Dedifferentiated amniotic fluid mesenchymal stem cell (primary cell): ENCODE measurements around the gene NPPA.
"Not testable (repeated sequence)": the region's sequence is repeated elsewhere in the genome, so short reads cannot be mapped to it uniquely, and the experiment has no call there.

Experiments used
- DNase-seq: peaks from one replicate; pipeline ENCODE4 v3.0.0-alpha.2; 2016; ENCODE audit errors: extremely low spot score

Gene NPPA

GRCh38 chr1:11847667-11848372, at the start of gene NPPA:
Gene NPPA, minus strand, starts transcription at chr1:11847783. Its CDS starts 99 bp downstream, at chr1:11847684.
- no peak for DNase-seq

GRCh38 chr1:11894501-11894900, 46.9 kb upstream of the NPPA start:
- not testable (repeated sequence) for DNase-seq

GRCh38 chr1:11893907-11894251, 46.3 kb upstream of the NPPA start:
- DNase-seq = no peak

- no peak for DNase-seq
Measured at GRCh38 chr1:11891433-11892186, 44.0 kb upstream of the NPPA start.

GRCh38 chr1:11888877-11889208, 41.3 kb upstream of the NPPA start:
- DNase-seq = no peak

- no peak for DNase-seq
Measured at GRCh38 chr1:11888206-11888876, 40.8 kb upstream of the NPPA start.

GRCh38 chr1:11887666-11888007, 40.1 kb upstream of the NPPA start:
- no peak for DNase-seq

- DNase-seq = no peak
Measured at GRCh38 chr1:11886986-11887665, 39.5 kb upstream of the NPPA start.

- no peak for DNase-seq
Measured at GRCh38 chr1:11885916-11886315, 38.3 kb upstream of the NPPA start.

GRCh38 chr1:11882814-11883538, 35.4 kb upstream of the NPPA start:
- no peak for DNase-seq

- DNase-seq = no peak
Measured at GRCh38 chr1:11881749-11882441, 34.3 kb upstream of the NPPA start.

GRCh38 chr1:11880911-11881748, 33.5 kb upstream of the NPPA start:
- DNase-seq = no peak

- no peak for DNase-seq
Measured at GRCh38 chr1:11880181-11880575, 32.6 kb upstream of the NPPA start.

GRCh38 chr1:11879311-11880180, 32.0 kb upstream of the NPPA start:
- DNase-seq = no peak

GRCh38 chr1:11878891-11879190, 31.3 kb upstream of the NPPA start:
- no peak for DNase-seq

- DNase-seq = no peak
Measured at GRCh38 chr1:11878081-11878890, 30.7 kb upstream of the NPPA start.

GRCh38 chr1:11877074-11877473, 29.5 kb upstream of the NPPA start:
- no peak for DNase-seq

- DNase-seq = no peak
Measured at GRCh38 chr1:11875094-11875493, 27.5 kb upstream of the NPPA start.

GRCh38 chr1:11874624-11875023, 27.0 kb upstream of the NPPA start:
- DNase-seq = no peak
